HG02642 (cell line): ENCODE measurements around the gene MRM2.

Experiments used
- ATAC-seq: cut with Tn5 transposase; IDR thresholded peaks from one replicate; pipeline ENCODE4 v1.9.1; 2021; ENCODE audit warnings: mild to moderate bottlenecking; ENCODE audit not compliant: unreplicated experiment, poor library complexity

The MRM2 gene

GRCh38 chr7:2249744-2250323 lies 7.8 kb upstream of the MRM2 start:
- ATAC-seq, result no peak

GRCh38 chr7:2248984-2249694 lies 7.1 kb upstream of the MRM2 start:
- ATAC-seq, result peak; percentile 52

GRCh38 chr7:2247141-2247995 lies 5.4 kb upstream of the MRM2 start:
- no peak for ATAC-seq

- ATAC-seq, result no peak
Observed at GRCh38 chr7:2245883-2246675, 4.1 kb upstream of the MRM2 start.

- no peak for ATAC-seq
Observed at GRCh38 chr7:2244404-2244995, 2.5 kb upstream of the MRM2 start.

GRCh38 chr7:2243458-2243857 lies 1.5 kb upstream of the MRM2 start:
- ATAC-seq, result no peak

- ATAC-seq, result peak; percentile 1
Observed at GRCh38 chr7:2242541-2243429, 780 bp upstream of the MRM2 start.

GRCh38 chr7:2239242-2239641 lies 2.8 kb downstream of the MRM2 start:
- ATAC-seq, result no peak

GRCh38 chr7:2237109-2237602 lies 4.8 kb downstream of the MRM2 start:
- peak; percentile 57 for ATAC-seq

GRCh38 chr7:2233926-2234325 lies 8.1 kb downstream of the MRM2 start:
- ATAC-seq, result no peak

- ATAC-seq, result peak; percentile 75
Observed at GRCh38 chr7:2232766-2233520, 9.1 kb downstream of the MRM2 start, which contains the start of gene MAD1L1. Gene MAD1L1 (minus strand): TSS chr7:2232945. CDS start chr7:2230133, 2,812 bp downstream.

GRCh38 chr7:2231992-2232765 lies 9.8 kb downstream of the MRM2 start:
- peak; percentile 37 for ATAC-seq

- ATAC-seq, result no peak
Observed at GRCh38 chr7:2230882-2231281, 11.1 kb downstream of the MRM2 start.

GRCh38 chr7:2230226-2230625 lies 11.8 kb downstream of the MRM2 start:
- ATAC-seq, result no peak

GRCh38 chr7:2229467-2229866 lies 12.5 kb downstream of the MRM2 start:
- ATAC-seq, result no peak

- no peak for ATAC-seq
Observed at GRCh38 chr7:2228921-2229320, 13.1 kb downstream of the MRM2 start.

- ATAC-seq, result no peak
Observed at GRCh38 chr7:2227699-2228098, 14.3 kb downstream of the MRM2 start.
